ENCODE measurements around the gene FKBP14. TPM values are rescaled to one million over a fixed set of nuclear protein-coding genes. Genes with fewer than 3 reads are reported as not detected.

Gene FKBP14
- total and polyA plus RNA-seq, 2 experiments from 2014 or later: 8.1 to 29.6 TPM

GRCh38 chr7:30018451-30018850 lies 8.1 kb downstream of the FKBP14 start:
- Histone ChIP-seq H3K27ac (no peak overlapping the region), H3K4me1 (ENCODE audit: low read depth) (no peaks in the 10 kb centered on the region), H3K9me3 (ENCODE audit: low read depth) (no peaks in the 10 kb centered on the region), H3K27me3 (no peaks in the 10 kb centered on the region), H3K4me3 (no peak overlapping the region), H3K36me3 (peaks cover 28% of the 10 kb centered on the region)
- TF ChIP-seq CTCF (IDR thresholded peaks at IDR 0.05; ENCODE audit: low read depth, low read length): no peak
- no peak for DNase-seq (ENCODE audit: low read depth in 1 of 2, low spot score in 1 of 2)

GRCh38 chr7:30012757-30013156 lies 13.7 kb downstream of the FKBP14 start:
- no peak overlapping the region for H3K27ac ChIP-seq
- peaks cover 22% of the 10 kb centered on the region for H3K36me3 ChIP-seq
- TF ChIP-seq CTCF (IDR thresholded peaks at IDR 0.05; ENCODE audit: low read depth, low read length): no peak
- H3K27me3 ChIP-seq: no peaks in the 10 kb centered on the region
- DNase-seq (ENCODE audit: low read depth in 1 of 2, low spot score in 1 of 2): no peak
- H3K4me1 ChIP-seq (ENCODE audit: low read depth): no peaks in the 10 kb centered on the region
- no peak overlapping the region for H3K4me3 ChIP-seq
- H3K9me3 ChIP-seq (ENCODE audit: low read depth): no peaks in the 10 kb centered on the region

- no peak for DNase-seq (ENCODE audit: low read depth in 1 of 2, low spot score in 1 of 2)
- no peak for TF ChIP-seq CTCF (IDR thresholded peaks at IDR 0.05; ENCODE audit: low read depth, low read length)
- H3K4me1 ChIP-seq (ENCODE audit: low read depth): no peaks in the 10 kb centered on the region
Observed at GRCh38 chr7:30010021-30010420, 16.5 kb downstream of the FKBP14 start.

GRCh38 chr7:30005464-30005863 lies 21.0 kb downstream of the FKBP14 start:
- no peak overlapping the region for H3K4me3 ChIP-seq
- no peak for TF ChIP-seq CTCF (IDR thresholded peaks at IDR 0.05; ENCODE audit: low read depth, low read length)
- no peaks in the 10 kb centered on the region for H3K4me1 ChIP-seq (ENCODE audit: low read depth)
- no peaks in the 10 kb centered on the region for H3K9me3 ChIP-seq (ENCODE audit: low read depth)
- no peaks in the 10 kb centered on the region for H3K27me3 ChIP-seq
- H3K27ac ChIP-seq: no peak overlapping the region
- no peak for DNase-seq (ENCODE audit: low read depth in 1 of 2, low spot score in 1 of 2)
- H3K36me3 ChIP-seq: no peaks in the 10 kb centered on the region

More at GRCh38 chr7:30010021-30010420, 16.5 kb downstream of the FKBP14 start:
- H3K27me3 ChIP-seq: no peaks in the 10 kb centered on the region
- H3K9me3 ChIP-seq (ENCODE audit: low read depth): no peaks in the 10 kb centered on the region
- no peak overlapping the region for H3K27ac ChIP-seq
- H3K4me3 ChIP-seq: no peak overlapping the region
- peaks cover 22% of the 10 kb centered on the region for H3K36me3 ChIP-seq

GRCh38 chr7:30003098-30003497 lies 23.4 kb downstream of the FKBP14 start:
- DNase-seq (ENCODE audit: low read depth in 1 of 2, low spot score in 1 of 2): no peak

More at GRCh38 chr7:30003098-30003497, 23.4 kb downstream of the FKBP14 start:
- Histone ChIP-seq H3K36me3 (no peaks in the 10 kb centered on the region), H3K27ac (no peak overlapping the region), H3K9me3 (ENCODE audit: low read depth) (no peaks in the 10 kb centered on the region), H3K4me1 (ENCODE audit: low read depth) (no peaks in the 10 kb centered on the region), H3K4me3 (no peak overlapping the region), H3K27me3 (no peaks in the 10 kb centered on the region)
- TF ChIP-seq CTCF (IDR thresholded peaks at IDR 0.05; ENCODE audit: low read depth, low read length): no peak
